Sigmoid colon (tissue), 7 donors: ENCODE measurements around the gene CCR8. TPM values are rescaled to one million over a fixed set of nuclear protein-coding genes. Genes with fewer than 3 reads are reported as not detected.
A peak's percentile ranks its signal among the peaks of the same experiment; 100 is the strongest.

Experiments used
- DNase-seq: peaks from one replicate; pipeline ENCODE4 v3.0.0-alpha.2; 2019
- H3K27ac ChIP-seq, 4 donors: fragments of 200-600 bp; sonication (generic); one replicate each; pipeline ENCODE4 v1.5.1; 2016 to 2019; ENCODE audit warnings: mild to moderate bottlenecking in 1 of 4
- H3K27me3 ChIP-seq, 3 donors: fragments of 200-600 bp; sonication (generic); one replicate each; pipeline ENCODE4 v1.5.1; 2019; ENCODE audit warnings: mild to moderate bottlenecking in 1 of 3
- H3K36me3 ChIP-seq, 4 donors: fragments of 200-600 bp; sonication (generic); one replicate each; pipeline ENCODE4 v1.5.1; 2016 to 2019
- H3K4me1 ChIP-seq, 4 donors: fragments of 200-600 bp; sonication (generic); one replicate each; pipeline ENCODE4 v1.5.1; 2017 to 2019
- H3K4me3 ChIP-seq, 4 donors: fragments of 200-600 bp; sonication (generic); one replicate each; pipeline ENCODE4 v1.5.1; 2017 to 2019; ENCODE audit warnings: mild to moderate bottlenecking in 2 of 4, moderate library complexity in 1 of 4
- H3K9me3 ChIP-seq, 4 donors: fragments of 200-600 bp in 3 of 4; sonication (generic) in 3 of 4; one replicate each; pipeline versions ENCODE4 v1.5.1 to v1.6.1; 2013 to 2019
- EP300 ChIP-seq, 4 donors: sonication (generic); formaldehyde crosslinking; IDR thresholded peaks; one replicate each; pipeline ENCODE4 v1.6.1; 2017; ENCODE audit warnings: antibody characterized with exemption in 4 of 4
- POLR2A ChIP-seq, 2 donors: fragments of 450-650 bp; IDR thresholded peaks; one replicate each; pipeline ENCODE4 v1.6.1; 2016; ENCODE audit warnings: antibody characterized with exemption in 2 of 2, mild to moderate bottlenecking in 2 of 2, moderate library complexity in 2 of 2
- POLR2AphosphoS5 ChIP-seq, 4 donors: sonication (generic); formaldehyde crosslinking; IDR thresholded peaks; one replicate each; pipeline ENCODE4 v1.6.1; 2017; ENCODE audit warnings: antibody characterized with exemption in 4 of 4
- WGBS, 2 donors: extraction: QIAGEN DNeasy Blood & Tissue Kit; methylation state at CpG; one replicate each; pipeline ENCODE4 v1.1.7; 2013; 5-methylcytosine and 5-hydroxymethylcytosine counted together
- intact Hi-C: fragments of 100-400 bp; cut with DNase I; formaldehyde crosslinking; loops from one replicate; pipeline ENCODE4 v1.15.1; 2023
- polyA plus RNA-seq, 3 donors: library from polyadenylated mRNA; stranded (reverse); fragments of 200-250 nt; gene quantifications; one replicate each; pipeline ENCODE4 v1.2.3, GENCODE V29; 2013
- total RNA-seq, 4 donors: library from RNA; depleted of rRNA; stranded (reverse); fragments of >200 nt; gene quantifications; one replicate each; pipeline ENCODE4 v1.1.0, GENCODE V29; 2016
- TF ChIP-seq, protein P1 (sequence below), 4 experiments: fragments of 450-650 bp in 3 of 4; fragments of 200-600 bp in 1 of 4; IDR thresholded peaks; one replicate each; pipeline ENCODE4 v1.5.1; 2016 to 2019; ENCODE audit warnings: antibody characterized with exemption in 4 of 4, mild to moderate bottlenecking in 3 of 4, moderate library complexity in 2 of 4
- donor health status: healthy with polysubstance abuse.
- donor health status: Bipolar disorder and iron deficiency.
- donor health status: healthy.

The CCR8 gene
- total and polyA plus RNA-seq, 7 donors = 0.93 TPM; not detected in 6

DNA sequence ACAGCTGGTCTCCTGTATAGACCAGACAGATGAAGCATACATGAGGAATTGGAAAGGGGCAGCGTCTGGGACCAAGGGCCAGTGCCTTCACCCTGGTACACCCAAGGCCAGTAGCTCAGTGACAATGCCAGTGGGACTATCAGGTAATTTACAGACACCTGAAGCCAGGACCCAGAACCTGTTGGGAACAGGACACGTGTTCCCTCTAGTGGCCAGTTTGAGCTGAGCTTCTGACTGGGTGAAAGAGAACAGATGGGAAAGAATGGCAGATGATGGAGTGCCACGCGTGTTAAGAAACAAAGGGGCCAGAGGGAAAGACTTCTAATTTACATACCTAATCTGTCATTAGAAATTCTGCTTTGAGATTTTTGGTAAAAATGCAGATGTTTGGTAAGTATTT is 48.6 kb downstream of the CCR8 start:
- Histone ChIP-seq H3K27me3 (no peaks in the 10 kb centered on the region), H3K9me3 (no peaks in the 10 kb centered on the region), H3K4me1 (peaks cover 0 to 8% (median 6%) of the 10 kb centered on the region in 4 donors), H3K4me3 (no peak overlapping the region), H3K36me3 (no peaks in the 10 kb centered on the region), H3K27ac (no peak overlapping the region)
- intact Hi-C loops = no loop called here
- TF ChIP-seq POLR2A (IDR thresholded peaks at IDR 0.05) (no peak), EP300 (IDR thresholded peaks at IDR 0.05) (no peak)
- TF ChIP-seq, protein P1, sequence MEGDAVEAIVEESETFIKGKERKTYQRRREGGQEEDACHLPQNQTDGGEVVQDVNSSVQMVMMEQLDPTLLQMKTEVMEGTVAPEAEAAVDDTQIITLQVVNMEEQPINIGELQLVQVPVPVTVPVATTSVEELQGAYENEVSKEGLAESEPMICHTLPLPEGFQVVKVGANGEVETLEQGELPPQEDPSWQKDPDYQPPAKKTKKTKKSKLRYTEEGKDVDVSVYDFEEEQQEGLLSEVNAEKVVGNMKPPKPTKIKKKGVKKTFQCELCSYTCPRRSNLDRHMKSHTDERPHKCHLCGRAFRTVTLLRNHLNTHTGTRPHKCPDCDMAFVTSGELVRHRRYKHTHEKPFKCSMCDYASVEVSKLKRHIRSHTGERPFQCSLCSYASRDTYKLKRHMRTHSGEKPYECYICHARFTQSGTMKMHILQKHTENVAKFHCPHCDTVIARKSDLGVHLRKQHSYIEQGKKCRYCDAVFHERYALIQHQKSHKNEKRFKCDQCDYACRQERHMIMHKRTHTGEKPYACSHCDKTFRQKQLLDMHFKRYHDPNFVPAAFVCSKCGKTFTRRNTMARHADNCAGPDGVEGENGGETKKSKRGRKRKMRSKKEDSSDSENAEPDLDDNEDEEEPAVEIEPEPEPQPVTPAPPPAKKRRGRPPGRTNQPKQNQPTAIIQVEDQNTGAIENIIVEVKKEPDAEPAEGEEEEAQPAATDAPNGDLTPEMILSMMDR (IDR thresholded peaks at IDR 0.05) = peak in 2 of 4 experiments; percentile 22 to 30
- no peak for DNase-seq
- WGBS, 2 donors = 6 to 26% methylated on average over 4 of the region's 4 CpGs

DNA sequence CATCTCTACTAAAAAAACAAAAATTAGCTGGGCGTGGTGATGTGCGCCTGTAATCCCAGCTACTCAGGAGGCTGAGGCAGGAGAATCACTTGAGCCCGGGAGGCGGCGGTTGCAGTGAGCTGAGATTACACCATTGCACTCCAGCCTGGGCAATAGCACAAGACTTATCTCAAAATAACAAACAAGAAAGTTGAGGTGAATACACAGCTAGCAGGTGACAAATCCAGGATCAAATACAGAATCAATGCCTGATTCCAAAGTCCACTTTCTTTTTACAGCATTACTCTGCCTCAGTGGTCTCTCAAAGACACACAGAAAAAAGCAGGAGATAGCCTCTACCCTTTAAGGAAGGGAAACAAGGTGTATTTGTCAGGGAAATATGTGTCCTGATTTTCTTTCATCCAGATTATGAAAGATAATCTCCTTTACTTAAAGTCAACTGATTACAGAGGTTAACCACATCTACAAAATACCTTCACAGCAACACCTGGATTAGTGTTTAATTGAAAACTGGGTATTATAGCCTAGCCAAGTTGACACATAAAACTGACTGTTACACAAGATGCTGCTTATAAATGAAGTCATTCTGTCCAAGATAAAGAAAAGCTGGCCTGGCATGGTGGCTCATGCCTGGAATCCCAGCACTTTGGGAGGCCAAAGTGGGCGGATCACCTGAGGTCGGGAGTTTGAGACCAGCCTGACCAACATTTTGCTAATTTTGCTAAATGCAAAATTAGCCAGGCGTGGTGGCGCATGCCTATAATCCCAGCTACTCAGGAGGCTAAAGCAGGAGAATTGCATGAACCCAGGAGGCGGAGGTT is 49.7 kb downstream of the CCR8 start:
- Histone ChIP-seq H3K27me3 (no peaks in the 10 kb centered on the region), H3K9me3 (no peaks in the 10 kb centered on the region), H3K27ac (no peak overlapping the region), H3K4me3 (no peak overlapping the region), H3K4me1 (peaks cover 0 to 8% (median 6%) of the 10 kb centered on the region in 4 donors), H3K36me3 (no peaks in the 10 kb centered on the region)
- intact Hi-C loops = no loop called here
- no peak for DNase-seq
- TF ChIP-seq, protein P1 (IDR thresholded peaks at IDR 0.05) = no peak
- TF ChIP-seq POLR2AphosphoS5 (IDR thresholded peaks at IDR 0.05) = no peak
- no peak for TF ChIP-seq POLR2A (IDR thresholded peaks at IDR 0.05)
- no peak for TF ChIP-seq EP300 (IDR thresholded peaks at IDR 0.05)
- WGBS, 2 donors = 59 to 89% methylated on average over 10 of the region's 10 CpGs

DNA sequence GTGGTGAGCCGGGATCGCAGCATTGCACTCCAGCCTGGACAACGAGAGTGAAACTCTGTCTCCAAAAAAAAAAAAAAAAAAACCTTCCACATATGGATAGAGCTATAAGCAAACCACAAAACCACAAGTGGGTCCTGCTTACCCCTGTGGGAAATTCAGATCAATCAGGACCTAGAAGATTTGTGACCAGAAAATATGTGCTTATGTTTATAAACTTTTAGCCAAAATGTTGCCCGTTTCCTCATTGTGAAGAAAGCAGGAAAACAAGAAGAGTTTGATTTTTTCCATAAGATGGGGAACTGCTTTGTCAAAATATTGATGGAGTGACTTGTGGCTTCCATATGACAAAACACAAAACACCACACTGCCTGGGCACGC is 50.3 kb downstream of the CCR8 start:
- TF ChIP-seq EP300 (IDR thresholded peaks at IDR 0.05) (no peak), POLR2AphosphoS5 (IDR thresholded peaks at IDR 0.05) (no peak), POLR2A (IDR thresholded peaks at IDR 0.05) (no peak)
- TF ChIP-seq, protein P1 (IDR thresholded peaks at IDR 0.05) = no peak
- H3K27ac ChIP-seq = no peak overlapping the region
- H3K4me1 ChIP-seq = peaks cover 0 to 13% (median 10%) of the 10 kb centered on the region in 4 donors
- 85 to 92% methylated on average over 5 of the region's 5 CpGs for WGBS, 2 donors
- no peaks in the 10 kb centered on the region for H3K27me3 ChIP-seq
- H3K9me3 ChIP-seq = no peaks in the 10 kb centered on the region
- DNase-seq = no peak
- H3K36me3 ChIP-seq = no peaks in the 10 kb centered on the region
- no peak overlapping the region for H3K4me3 ChIP-seq
- intact Hi-C loops = loop anchor here (5.0 to 10.0 kb wide), 4 partner anchors 202 to 1595 kb away; partner anchors contain the start of gene RPL14

DNA sequence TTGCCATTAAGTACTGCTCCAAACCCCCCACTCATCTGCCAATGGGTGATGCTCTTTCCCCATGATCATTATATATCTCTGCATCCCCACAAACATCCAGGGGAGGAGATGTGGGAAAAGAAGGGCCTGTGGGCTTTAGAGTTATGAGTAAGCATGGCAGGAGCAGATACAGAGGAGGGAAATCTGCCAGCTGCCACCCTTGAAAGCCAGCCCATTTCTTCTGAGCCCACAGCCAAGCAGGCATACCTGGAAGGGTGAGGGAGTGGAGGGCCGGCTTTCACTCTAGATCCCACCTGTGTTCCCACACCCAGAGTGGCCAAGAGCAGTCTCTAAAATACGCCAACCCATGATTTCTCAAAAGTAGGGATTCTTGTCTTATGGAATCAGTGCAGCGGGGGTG is 51.9 kb downstream of the CCR8 start:
- TF ChIP-seq, protein P1 (IDR thresholded peaks at IDR 0.05) = no peak
- no peak for TF ChIP-seq EP300 (IDR thresholded peaks at IDR 0.05)
- no peak for TF ChIP-seq POLR2AphosphoS5 (IDR thresholded peaks at IDR 0.05)
- H3K4me1 ChIP-seq = peaks cover 0 to 24% (median 21%) of the 10 kb centered on the region in 4 donors
- DNase-seq = no peak
- intact Hi-C loops = loop anchor here (5.0 to 10.0 kb wide), 4 partner anchors 204 to 1597 kb away; partner anchors contain the start of gene RPL14
- no peaks in the 10 kb centered on the region for H3K9me3 ChIP-seq
- H3K27ac ChIP-seq = no peak overlapping the region
- H3K27me3 ChIP-seq = no peaks in the 10 kb centered on the region
- WGBS, 2 donors = 95% methylated on average over 3 of the region's 3 CpGs
- no peaks in the 10 kb centered on the region for H3K36me3 ChIP-seq
- H3K4me3 ChIP-seq = no peak overlapping the region

Other genes with a start within 250 kb of the CCR8 start
- gene GORASP1, start 222.1 kb upstream of the CCR8 start, total RNA-seq = 10 to 100 TPM; 43.5 to 49.9 (median 48.9) TPM
- gene GORASP1, start 222.1 kb upstream of the CCR8 start, polyA plus RNA-seq = 10 to 100 TPM; 35.4 to 54.5 (median 40.7) TPM
- 1 to 10 TPM; 2.9 to 7.1 (median 4.4) TPM for gene TTC21A, start 222.0 kb upstream of the CCR8 start, total RNA-seq
- 1 to 10 TPM in 2 of 3 donors, under 1 TPM in 1; 0.60 to 6.0 (median 2.8) TPM for gene TTC21A, start 222.0 kb upstream of the CCR8 start, polyA plus RNA-seq
- 100 to 1,000 TPM in 1 of 4 donors, 10 to 100 TPM in 3; 12.8 to 135 (median 21.9) TPM for gene CSRNP1, start 176.1 kb upstream of the CCR8 start, total RNA-seq
- gene CSRNP1, start 176.1 kb upstream of the CCR8 start, polyA plus RNA-seq = 10 to 100 TPM; 15.6 to 26.7 (median 16.9) TPM
- gene XIRP1, start 137.1 kb upstream of the CCR8 start, total RNA-seq = under 1 TPM in 1 of 4 donors, not detected in 3; 0.54 TPM
- gene XIRP1, start 137.1 kb upstream of the CCR8 start, polyA plus RNA-seq = 1 to 10 TPM in 1 of 3 donors, under 1 TPM in 2; 0.25 to 1.2 (median 0.69) TPM
- under 1 TPM; 0.16 to 0.68 (median 0.32) TPM for gene CX3CR1, start 49.7 kb upstream of the CCR8 start, total RNA-seq
- under 1 TPM in 1 of 3 donors, not detected in 2; 0.10 TPM for gene CX3CR1, start 49.7 kb upstream of the CCR8 start, polyA plus RNA-seq
- 10 to 100 TPM; 25.8 to 32.6 (median 27.5) TPM for gene SLC25A38, start 53.7 kb downstream of the CCR8 start, total RNA-seq
- 10 to 100 TPM; 33.1 to 39.0 (median 36.4) TPM for gene SLC25A38, start 53.7 kb downstream of the CCR8 start, polyA plus RNA-seq
- gene RPSA, start 77.0 kb downstream of the CCR8 start, total RNA-seq = 1,000 to 10,000 TPM; 1,024 to 1,538 (median 1,324) TPM
- gene RPSA, start 77.0 kb downstream of the CCR8 start, polyA plus RNA-seq = 1,000 to 10,000 TPM; 1,714 to 2,115 (median 1,937) TPM
- gene MOBP, start 138.0 kb downstream of the CCR8 start, total RNA-seq = not detected
- gene MOBP, start 138.0 kb downstream of the CCR8 start, polyA plus RNA-seq = under 1 TPM in 1 of 3 donors, not detected in 2; 0.60 TPM